Testis (tissue), 3 donors: ENCODE results near the gene KLHL14. TPM values are rescaled to one million over a fixed set of nuclear protein-coding genes. Genes with fewer than 3 reads are reported as not detected.

ENCODE experiments used
- DNase-seq: peaks from one replicate; pipeline ENCODE4 v3.0.0-alpha.2; 2019
- H3K27ac ChIP-seq, 2 donors: fragments of 200-600 bp; sonication (generic); one replicate each; pipeline ENCODE4 v1.5.1; 2019
- H3K27me3 ChIP-seq: fragments of 200-600 bp; sonication (generic); one replicate; pipeline ENCODE4 v1.5.1; 2019
- H3K36me3 ChIP-seq: fragments of 200-600 bp; sonication (generic); one replicate; pipeline ENCODE4 v1.5.1; 2017; ENCODE audit warnings: low read depth; ENCODE audit errors: missing control alignments
- H3K4me1 ChIP-seq: fragments of 200-600 bp; sonication (generic); one replicate; pipeline ENCODE4 v1.5.1; 2019
- H3K4me3 ChIP-seq, 2 donors: fragments of 200-600 bp; sonication (generic); one replicate each; pipeline ENCODE4 v1.5.1; 2017 to 2019
- H3K9me3 ChIP-seq: fragments of 200-600 bp; sonication (generic); one replicate; pipeline ENCODE4 v1.5.1; 2017
- POLR2A ChIP-seq: fragments of 450-650 bp; IDR thresholded peaks from one replicate; pipeline ENCODE4 v1.6.1; 2017; ENCODE audit warnings: antibody characterized with exemption, mild to moderate bottlenecking, moderate library complexity
- WGBS, 2 donors: methylation state at CpG; one replicate each; pipeline ENCODE4 v1.1.5; 2018; 5-methylcytosine and 5-hydroxymethylcytosine counted together
- intact Hi-C: fragments of 100-400 bp; cut with DNase I; formaldehyde crosslinking; loops from one replicate; pipeline ENCODE4 v1.15.1; 2023; ENCODE audit warnings: low total_unique reads
- polyA plus RNA-seq: library from polyadenylated mRNA; stranded (reverse); fragments of 350-450 nt; fragmentation: Illumina TruSeq; extraction: RNeasy Lipid Tissue Mini Kit (QIAGEN cat#74804); gene quantifications from one replicate; pipeline ENCODE4 v1.2.3, GENCODE V29; 2014; ENCODE audit warnings: low read depth, low replicate concordance; ENCODE audit not compliant: insufficient read depth
- total RNA-seq, 2 donors: library from RNA; depleted of rRNA; stranded (reverse); fragments of >200 nt; gene quantifications; one replicate each; pipeline ENCODE4 v1.2.3, GENCODE V29; 2016
- TF ChIP-seq, protein P1 (sequence below), 3 experiments: fragments of 450-650 bp in 2 of 3; fragments of 200-600 bp in 1 of 3; sonication (generic) in 1 of 3; IDR thresholded peaks; one replicate each; pipeline ENCODE4 v1.5.1; 2016 to 2019; ENCODE audit warnings: antibody characterized with exemption in 3 of 3, mild to moderate bottlenecking in 2 of 3, moderate library complexity in 1 of 3

Gene KLHL14
- total and polyA plus RNA-seq, 3 donors from 2014 or later, result 2.0 to 3.3 (median 2.7) TPM

DNA sequence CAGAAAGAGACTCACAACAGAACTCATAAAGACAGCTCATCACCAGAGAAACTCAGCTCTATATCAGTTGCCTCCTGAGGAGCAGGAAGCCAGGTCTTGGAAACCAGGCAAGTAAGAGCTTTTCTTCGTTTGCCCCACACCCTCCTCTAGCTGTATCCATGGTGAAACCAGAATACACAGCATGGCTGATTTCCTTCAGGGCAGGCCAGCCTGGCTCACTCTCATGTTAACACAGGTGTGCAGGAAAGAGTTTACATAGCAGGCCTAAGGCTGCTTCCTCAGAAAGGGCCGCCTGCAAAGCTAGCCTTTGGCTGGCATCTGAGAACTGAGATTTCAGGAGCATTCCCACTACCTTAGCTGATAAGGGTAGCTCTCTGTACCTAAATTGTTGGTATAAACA, 65.7 kb downstream of the KLHL14 start:
- no peak for DNase-seq
- intact Hi-C loops, result no loop called here

DNA sequence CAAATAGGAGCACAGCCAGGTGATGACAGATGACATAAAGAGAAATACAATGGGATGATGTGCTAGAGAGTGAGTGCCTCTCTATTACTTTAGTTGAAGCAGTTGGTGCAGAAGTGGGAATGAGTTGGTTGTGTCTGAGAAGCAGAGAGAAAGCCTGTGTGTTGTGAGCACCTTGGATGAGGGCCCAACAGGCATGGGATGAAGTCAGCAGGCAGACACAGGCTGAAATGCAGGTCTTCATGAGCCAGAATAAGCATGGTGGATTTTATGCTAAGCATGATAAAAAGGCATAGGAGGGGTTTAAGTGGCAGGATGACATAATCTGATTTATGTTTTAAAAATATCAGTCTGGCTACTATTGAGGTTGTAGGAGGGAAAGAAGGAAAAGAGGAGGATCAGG, 71.5 kb downstream of the KLHL14 start:
- TF ChIP-seq, protein P1, sequence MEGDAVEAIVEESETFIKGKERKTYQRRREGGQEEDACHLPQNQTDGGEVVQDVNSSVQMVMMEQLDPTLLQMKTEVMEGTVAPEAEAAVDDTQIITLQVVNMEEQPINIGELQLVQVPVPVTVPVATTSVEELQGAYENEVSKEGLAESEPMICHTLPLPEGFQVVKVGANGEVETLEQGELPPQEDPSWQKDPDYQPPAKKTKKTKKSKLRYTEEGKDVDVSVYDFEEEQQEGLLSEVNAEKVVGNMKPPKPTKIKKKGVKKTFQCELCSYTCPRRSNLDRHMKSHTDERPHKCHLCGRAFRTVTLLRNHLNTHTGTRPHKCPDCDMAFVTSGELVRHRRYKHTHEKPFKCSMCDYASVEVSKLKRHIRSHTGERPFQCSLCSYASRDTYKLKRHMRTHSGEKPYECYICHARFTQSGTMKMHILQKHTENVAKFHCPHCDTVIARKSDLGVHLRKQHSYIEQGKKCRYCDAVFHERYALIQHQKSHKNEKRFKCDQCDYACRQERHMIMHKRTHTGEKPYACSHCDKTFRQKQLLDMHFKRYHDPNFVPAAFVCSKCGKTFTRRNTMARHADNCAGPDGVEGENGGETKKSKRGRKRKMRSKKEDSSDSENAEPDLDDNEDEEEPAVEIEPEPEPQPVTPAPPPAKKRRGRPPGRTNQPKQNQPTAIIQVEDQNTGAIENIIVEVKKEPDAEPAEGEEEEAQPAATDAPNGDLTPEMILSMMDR (IDR thresholded peaks at IDR 0.05), result no peak
- no peak for TF ChIP-seq POLR2A
- no peak for DNase-seq
- Histone ChIP-seq H3K27me3 (no peaks in the 10 kb centered on the region), H3K36me3 (no peaks in the 10 kb centered on the region), H3K9me3 (no peaks in the 10 kb centered on the region), H3K4me3 (no peak overlapping the region), H3K4me1 (no peaks in the 10 kb centered on the region), H3K27ac (no peak overlapping the region)
- intact Hi-C loops, result no loop called here

More for the DNA sequence above, 65.7 kb downstream of the KLHL14 start:
- Histone ChIP-seq H3K9me3 (no peaks in the 10 kb centered on the region), H3K4me3 (no peak overlapping the region), H3K4me1 (no peaks in the 10 kb centered on the region), H3K27ac (no peak overlapping the region), H3K27me3 (no peaks in the 10 kb centered on the region), H3K36me3 (no peaks in the 10 kb centered on the region)
- 80% methylated on average over 2 of the region's 2 CpGs for WGBS, 2 donors
- TF ChIP-seq, protein P1 (IDR thresholded peaks at IDR 0.05), result no peak
- TF ChIP-seq POLR2A, result no peak

- intact Hi-C loops, result no loop called here
- Histone ChIP-seq H3K4me1 (no peaks in the 10 kb centered on the region), H3K4me3 (no peak overlapping the region), H3K9me3 (no peaks in the 10 kb centered on the region), H3K27ac (no peak overlapping the region), H3K36me3 (no peaks in the 10 kb centered on the region), H3K27me3 (no peaks in the 10 kb centered on the region)
- TF ChIP-seq POLR2A, result no peak
- TF ChIP-seq, protein P1 (IDR thresholded peaks at IDR 0.05), result no peak
- DNase-seq, result no peak
- WGBS, 2 donors, result 39 to 73% methylated on average over 3 of the region's 3 CpGs
These were observed 74.7 kb downstream of the KLHL14 start for GRCh38 chr18:32698153-32698552.

- Histone ChIP-seq H3K4me1 (no peaks in the 10 kb centered on the region), H3K27ac (no peak overlapping the region), H3K9me3 (no peaks in the 10 kb centered on the region), H3K4me3 (no peak overlapping the region), H3K27me3 (no peaks in the 10 kb centered on the region), H3K36me3 (no peaks in the 10 kb centered on the region)
- WGBS, 2 donors, result 87 to 91% methylated on average over 3 of the region's 3 CpGs
- intact Hi-C loops, result no loop called here
- TF ChIP-seq, protein P1 (IDR thresholded peaks at IDR 0.05), result no peak
- no peak for TF ChIP-seq POLR2A
- no peak for DNase-seq
These were observed 76.4 kb downstream of the KLHL14 start for GRCh38 chr18:32696376-32696775.

- intact Hi-C loops, result no loop called here
- Histone ChIP-seq H3K36me3 (no peaks in the 10 kb centered on the region), H3K4me1 (no peaks in the 10 kb centered on the region), H3K4me3 (no peak overlapping the region), H3K27ac (no peak overlapping the region), H3K9me3 (no peaks in the 10 kb centered on the region), H3K27me3 (no peaks in the 10 kb centered on the region)
- TF ChIP-seq POLR2A, result no peak
- TF ChIP-seq, protein P1 (IDR thresholded peaks at IDR 0.05), result no peak
- DNase-seq, result no peak
- 92 to 95% methylated on average over 3 of the region's 3 CpGs for WGBS, 2 donors
These were observed 77.3 kb downstream of the KLHL14 start for GRCh38 chr18:32695534-32695933.
